ENCODE results near the gene ILDR1.

Gene ILDR1

GRCh38 chr3:122021811-122022401 is at the start of gene ILDR1:
Gene ILDR1, minus strand, starts transcription at chr3:122022247. Its CDS starts 170 bp downstream, at chr3:122022077.
- Histone ChIP-seq H3K9me3 (ENCODE audit: control insufficient read depth in 2 of 2, low read length in 2 of 2) (no peaks in the 10 kb centered on the region), H3K27ac (ENCODE audit: low read depth in 2 of 2, low read length in 2 of 2) (peak within 1 kb of the TSS; percentile 89 to 90), H3K4me1 (ENCODE audit: control insufficient read depth in 2 of 2, insufficient read depth in 2 of 2, low read length in 2 of 2) (peaks cover 4 to 9% of the 10 kb centered on the region in 2 donors), H3K4me3 (ENCODE audit: low read length in 2 of 2) (peak within 1 kb of the TSS; percentile 65 to 81), H3K36me3 (ENCODE audit: control insufficient read depth in 2 of 2, insufficient read depth in 2 of 2, low read length in 2 of 2) (no peaks in the 10 kb centered on the region), H3K27me3 (ENCODE audit: control insufficient read depth in 2 of 2, insufficient read depth in 2 of 2, low read length in 2 of 2) (no peaks in the 10 kb centered on the region), H3K9ac (ENCODE audit: low read depth in 1 of 2, low read length in 2 of 2) (peak within 1 kb of the TSS; percentile 77 to 79)

- Histone ChIP-seq H3K9me3 (ENCODE audit: control insufficient read depth in 2 of 2, low read length in 2 of 2) (no peaks in the 10 kb centered on the region), H3K36me3 (ENCODE audit: control insufficient read depth in 2 of 2, insufficient read depth in 2 of 2, low read length in 2 of 2) (no peaks in the 10 kb centered on the region), H3K27ac (ENCODE audit: low read depth in 2 of 2, low read length in 2 of 2) (no peak overlapping the region), H3K4me1 (ENCODE audit: control insufficient read depth in 2 of 2, insufficient read depth in 2 of 2, low read length in 2 of 2) (no peaks in the 10 kb centered on the region), H3K4me3 (ENCODE audit: low read length in 2 of 2) (no peak overlapping the region), H3K27me3 (ENCODE audit: control insufficient read depth in 2 of 2, insufficient read depth in 2 of 2, low read length in 2 of 2) (no peaks in the 10 kb centered on the region), H3K9ac (ENCODE audit: low read depth in 1 of 2, low read length in 2 of 2) (no peak overlapping the region)
Measured at GRCh38 chr3:122067588-122068240, 45.7 kb upstream of the ILDR1 start.

- H3K27me3 ChIP-seq (ENCODE audit: control insufficient read depth in 2 of 2, insufficient read depth in 2 of 2, low read length in 2 of 2): no peaks in the 10 kb centered on the region
- H3K27ac ChIP-seq (ENCODE audit: low read depth in 2 of 2, low read length in 2 of 2): no peak overlapping the region
- H3K4me3 ChIP-seq (ENCODE audit: low read length in 2 of 2): no peak overlapping the region
- H3K36me3 ChIP-seq (ENCODE audit: control insufficient read depth in 2 of 2, insufficient read depth in 2 of 2, low read length in 2 of 2): no peaks in the 10 kb centered on the region
- no peak overlapping the region for H3K9ac ChIP-seq (ENCODE audit: low read depth in 1 of 2, low read length in 2 of 2)
- H3K9me3 ChIP-seq (ENCODE audit: control insufficient read depth in 2 of 2, low read length in 2 of 2): no peaks in the 10 kb centered on the region
- no peaks in the 10 kb centered on the region for H3K4me1 ChIP-seq (ENCODE audit: control insufficient read depth in 2 of 2, insufficient read depth in 2 of 2, low read length in 2 of 2)
Measured at GRCh38 chr3:122067214-122067550, 45.1 kb upstream of the ILDR1 start.

GRCh38 chr3:122066331-122067213 is 44.5 kb upstream of the ILDR1 start:
- no peak overlapping the region for H3K9ac ChIP-seq (ENCODE audit: low read depth in 1 of 2, low read length in 2 of 2)
- no peaks in the 10 kb centered on the region for H3K9me3 ChIP-seq (ENCODE audit: control insufficient read depth in 2 of 2, low read length in 2 of 2)
- H3K36me3 ChIP-seq (ENCODE audit: control insufficient read depth in 2 of 2, insufficient read depth in 2 of 2, low read length in 2 of 2): no peaks in the 10 kb centered on the region
- no peaks in the 10 kb centered on the region for H3K4me1 ChIP-seq (ENCODE audit: control insufficient read depth in 2 of 2, insufficient read depth in 2 of 2, low read length in 2 of 2)
- H3K27ac ChIP-seq (ENCODE audit: low read depth in 2 of 2, low read length in 2 of 2): peak overlapping the region in 1 of 2 donors; percentile 7
- no peaks in the 10 kb centered on the region for H3K27me3 ChIP-seq (ENCODE audit: control insufficient read depth in 2 of 2, insufficient read depth in 2 of 2, low read length in 2 of 2)
- no peak overlapping the region for H3K4me3 ChIP-seq (ENCODE audit: low read length in 2 of 2)

DNA sequence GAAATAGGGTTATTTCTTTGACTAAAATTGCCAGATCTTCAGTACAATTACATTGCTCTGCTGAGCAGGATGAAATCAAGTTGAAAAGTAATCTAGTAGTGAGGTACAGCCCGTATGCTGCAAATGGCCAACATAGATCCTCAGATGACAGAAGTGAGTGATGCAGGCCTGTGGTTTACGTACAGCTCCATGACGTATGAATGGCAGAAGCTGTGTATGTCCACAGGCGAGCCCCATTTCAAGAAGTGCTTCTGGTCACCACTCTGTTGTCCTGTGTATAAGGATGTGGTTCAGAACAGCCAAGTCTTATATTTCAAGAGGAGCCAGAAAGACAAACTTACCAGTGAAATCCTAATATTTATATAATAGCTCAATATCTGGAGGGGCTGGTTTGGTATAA is 42.3 kb upstream of the ILDR1 start:
- H3K9ac ChIP-seq (ENCODE audit: low read depth in 1 of 2, low read length in 2 of 2): no peak overlapping the region
- no peaks in the 10 kb centered on the region for H3K4me1 ChIP-seq (ENCODE audit: control insufficient read depth in 2 of 2, insufficient read depth in 2 of 2, low read length in 2 of 2)
- no peaks in the 10 kb centered on the region for H3K36me3 ChIP-seq (ENCODE audit: control insufficient read depth in 2 of 2, insufficient read depth in 2 of 2, low read length in 2 of 2)
- H3K9me3 ChIP-seq (ENCODE audit: control insufficient read depth in 2 of 2, low read length in 2 of 2): no peaks in the 10 kb centered on the region
- H3K4me3 ChIP-seq (ENCODE audit: low read length in 2 of 2): no peak overlapping the region
- H3K27ac ChIP-seq (ENCODE audit: low read depth in 2 of 2, low read length in 2 of 2): no peak overlapping the region
- H3K27me3 ChIP-seq (ENCODE audit: control insufficient read depth in 2 of 2, insufficient read depth in 2 of 2, low read length in 2 of 2): no peaks in the 10 kb centered on the region

GRCh38 chr3:122063908-122064307 is 41.9 kb upstream of the ILDR1 start:
- H3K9ac ChIP-seq (ENCODE audit: low read depth in 1 of 2, low read length in 2 of 2): no peak overlapping the region
- no peaks in the 10 kb centered on the region for H3K36me3 ChIP-seq (ENCODE audit: control insufficient read depth in 2 of 2, insufficient read depth in 2 of 2, low read length in 2 of 2)
- no peaks in the 10 kb centered on the region for H3K27me3 ChIP-seq (ENCODE audit: control insufficient read depth in 2 of 2, insufficient read depth in 2 of 2, low read length in 2 of 2)
- no peak overlapping the region for H3K27ac ChIP-seq (ENCODE audit: low read depth in 2 of 2, low read length in 2 of 2)
- no peak overlapping the region for H3K4me3 ChIP-seq (ENCODE audit: low read length in 2 of 2)
- no peaks in the 10 kb centered on the region for H3K4me1 ChIP-seq (ENCODE audit: control insufficient read depth in 2 of 2, insufficient read depth in 2 of 2, low read length in 2 of 2)
- no peaks in the 10 kb centered on the region for H3K9me3 ChIP-seq (ENCODE audit: control insufficient read depth in 2 of 2, low read length in 2 of 2)

DNA sequence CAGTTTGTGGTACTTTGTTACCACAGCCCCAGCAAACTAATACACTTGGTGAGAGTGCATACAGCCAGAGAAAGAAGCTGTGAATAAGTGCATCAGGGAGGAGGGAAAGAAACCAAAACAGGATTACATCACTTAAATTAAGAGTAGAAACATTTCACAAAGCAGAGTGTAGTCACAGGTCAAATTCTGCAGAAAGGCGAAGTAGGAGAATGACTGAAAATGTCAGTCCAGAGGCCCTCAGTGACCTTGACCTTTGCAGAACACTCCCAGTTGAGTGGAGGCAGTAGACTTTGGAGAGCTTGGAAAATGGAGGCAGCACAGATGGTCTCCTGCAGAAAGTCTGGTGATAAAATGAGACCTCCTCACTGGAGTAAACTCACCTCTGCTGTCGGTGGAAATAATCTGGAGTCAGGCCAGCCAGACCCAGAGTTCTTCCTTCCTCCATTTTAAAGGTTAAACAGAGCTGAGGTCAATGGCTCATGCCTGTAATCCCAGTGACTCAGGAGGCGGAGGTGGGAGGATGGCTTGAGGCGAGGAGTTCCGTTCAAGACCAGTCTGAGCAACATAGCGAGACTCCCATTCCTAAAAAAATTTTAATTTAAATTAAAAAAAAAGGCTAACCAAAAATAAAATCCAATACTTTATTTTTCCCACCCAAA is 38.1 kb upstream of the ILDR1 start:
- Histone ChIP-seq H3K9me3 (ENCODE audit: control insufficient read depth in 2 of 2, low read length in 2 of 2) (no peaks in the 10 kb centered on the region), H3K36me3 (ENCODE audit: control insufficient read depth in 2 of 2, insufficient read depth in 2 of 2, low read length in 2 of 2) (no peaks in the 10 kb centered on the region), H3K27me3 (ENCODE audit: control insufficient read depth in 2 of 2, insufficient read depth in 2 of 2, low read length in 2 of 2) (no peaks in the 10 kb centered on the region), H3K4me1 (ENCODE audit: control insufficient read depth in 2 of 2, insufficient read depth in 2 of 2, low read length in 2 of 2) (no peaks in the 10 kb centered on the region), H3K27ac (ENCODE audit: low read depth in 2 of 2, low read length in 2 of 2) (no peak overlapping the region), H3K9ac (ENCODE audit: low read depth in 1 of 2, low read length in 2 of 2) (no peak overlapping the region), H3K4me3 (ENCODE audit: low read length in 2 of 2) (no peak overlapping the region)

DNA sequence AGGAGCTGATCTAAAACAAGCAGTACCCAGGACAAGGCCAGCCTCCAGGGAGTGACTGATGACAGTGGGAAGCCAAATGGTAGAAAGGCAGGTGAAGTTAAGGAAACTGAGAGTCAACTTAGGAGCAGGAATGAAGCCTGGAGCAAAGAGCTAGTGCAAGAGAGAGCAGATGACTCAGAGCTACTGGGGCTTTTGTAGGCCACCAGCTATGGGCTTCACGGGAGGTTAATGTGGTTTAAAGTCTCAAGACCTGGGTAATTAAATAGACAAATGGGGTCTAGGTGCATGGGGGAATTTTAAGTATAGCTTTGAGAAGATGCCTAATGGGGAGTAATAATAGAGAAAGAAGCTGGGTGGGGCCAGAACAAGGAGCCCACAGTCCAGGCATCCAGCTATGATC is 36.2 kb upstream of the ILDR1 start:
- Histone ChIP-seq H3K27ac (ENCODE audit: low read depth in 2 of 2, low read length in 2 of 2) (no peak overlapping the region), H3K9me3 (ENCODE audit: control insufficient read depth in 2 of 2, low read length in 2 of 2) (no peaks in the 10 kb centered on the region), H3K4me1 (ENCODE audit: control insufficient read depth in 2 of 2, insufficient read depth in 2 of 2, low read length in 2 of 2) (no peaks in the 10 kb centered on the region), H3K27me3 (ENCODE audit: control insufficient read depth in 2 of 2, insufficient read depth in 2 of 2, low read length in 2 of 2) (no peaks in the 10 kb centered on the region), H3K9ac (ENCODE audit: low read depth in 1 of 2, low read length in 2 of 2) (no peak overlapping the region), H3K36me3 (ENCODE audit: control insufficient read depth in 2 of 2, insufficient read depth in 2 of 2, low read length in 2 of 2) (no peaks in the 10 kb centered on the region), H3K4me3 (ENCODE audit: low read length in 2 of 2) (no peak overlapping the region)

- no peak overlapping the region for H3K4me3 ChIP-seq (ENCODE audit: low read length in 2 of 2)
- H3K36me3 ChIP-seq (ENCODE audit: control insufficient read depth in 2 of 2, insufficient read depth in 2 of 2, low read length in 2 of 2): no peaks in the 10 kb centered on the region
- no peaks in the 10 kb centered on the region for H3K9me3 ChIP-seq (ENCODE audit: control insufficient read depth in 2 of 2, low read length in 2 of 2)
- H3K9ac ChIP-seq (ENCODE audit: low read depth in 1 of 2, low read length in 2 of 2): no peak overlapping the region
- H3K27ac ChIP-seq (ENCODE audit: low read depth in 2 of 2, low read length in 2 of 2): no peak overlapping the region
- H3K4me1 ChIP-seq (ENCODE audit: control insufficient read depth in 2 of 2, insufficient read depth in 2 of 2, low read length in 2 of 2): no peaks in the 10 kb centered on the region
- H3K27me3 ChIP-seq (ENCODE audit: control insufficient read depth in 2 of 2, insufficient read depth in 2 of 2, low read length in 2 of 2): no peaks in the 10 kb centered on the region
Measured at GRCh38 chr3:122057671-122058070, 35.6 kb upstream of the ILDR1 start.

- Histone ChIP-seq H3K4me1 (ENCODE audit: control insufficient read depth in 2 of 2, insufficient read depth in 2 of 2, low read length in 2 of 2) (no peaks in the 10 kb centered on the region), H3K27ac (ENCODE audit: low read depth in 2 of 2, low read length in 2 of 2) (no peak within 1 kb of the TSS), H3K36me3 (ENCODE audit: control insufficient read depth in 2 of 2, insufficient read depth in 2 of 2, low read length in 2 of 2) (no peaks in the 10 kb centered on the region), H3K9ac (ENCODE audit: low read depth in 1 of 2, low read length in 2 of 2) (no peak within 1 kb of the TSS), H3K27me3 (ENCODE audit: control insufficient read depth in 2 of 2, insufficient read depth in 2 of 2, low read length in 2 of 2) (no peaks in the 10 kb centered on the region), H3K4me3 (ENCODE audit: low read length in 2 of 2) (peak within 1 kb of the TSS in 1 of 2 donors; percentile 5), H3K9me3 (ENCODE audit: control insufficient read depth in 2 of 2, low read length in 2 of 2) (no peaks in the 10 kb centered on the region)
Measured at GRCh38 chr3:122055215-122055614, 33.2 kb upstream of the ILDR1 start, which contains the start of gene CD86. Gene CD86, plus strand, starts transcription at chr3:122055362. Its CDS starts 128 bp downstream, at chr3:122055490.
